IMR-90 (cell line): ENCODE results near the gene MYOF. TPM values are rescaled to one million over a fixed set of nuclear protein-coding genes. Genes with fewer than 3 reads are reported as not detected.

Source experiments
- ATAC-seq: fragments of 200-7000 bp; cut with Tn5 transposase; 2 replicates; pipeline ENCODE4 v1.9.1; 2020; ENCODE audit warnings: low read depth, mild to moderate bottlenecking, moderate library complexity
- BruUV-seq: library from RNA; stranded (reverse); fragments of 400-500 nt; replicated peaks from 2 replicates; lab custom pipeline; 2021; lab: Mats Ljungman, UMichigan
- CTCF ChIA-PET: fragments of 300-600 bp; formaldehyde crosslinking; extraction: SDS; loops from one replicate; lab custom pipeline; 2021; ENCODE audit warnings: antibody characterized with exemption; lab: Yijun Ruan, JAX
- POLR2A ChIA-PET: fragments of 300-600 bp; sonication (Branson Sonifier 250); formaldehyde crosslinking; loops from one replicate; lab custom pipeline; 2022; ENCODE audit warnings: antibody characterized with exemption; ENCODE audit not compliant: unreplicated experiment; lab: Charles Lee
- DNase-seq: peaks from one replicate; pipeline ENCODE4 v3.0.0; 2013
- H2AFZ ChIP-seq: replicated peaks from 2 replicates; pipeline ENCODE3; 2013; ENCODE audit warnings: low read length, mild to moderate bottlenecking; ENCODE audit not compliant: poor library complexity
- H2AK5ac ChIP-seq: 2 replicates; pipeline ENCODE4 v1.6.1; 2013; ENCODE audit warnings: low read depth, low read length, inconsistent platforms
- H2AK9ac ChIP-seq: replicated peaks from 2 replicates; pipeline ENCODE3; 2013; ENCODE audit warnings: mild to moderate bottlenecking, low read depth, low read length, moderate library complexity; ENCODE audit not compliant: poor library complexity
- H2BK120ac ChIP-seq: 2 replicates; pipeline ENCODE4 v1.6.1; 2013; ENCODE audit warnings: low read depth, low read length, inconsistent platforms
- H2BK15ac ChIP-seq: 3 replicates; pipeline ENCODE4 v1.6.1; 2013; ENCODE audit warnings: low read depth, low read length, inconsistent platforms
- H2BK20ac ChIP-seq: 2 replicates; pipeline ENCODE4 v1.6.1; 2013; ENCODE audit warnings: low read depth, mild to moderate bottlenecking, inconsistent platforms, low read length, moderate library complexity
- H2BK5ac ChIP-seq: 2 replicates; pipeline ENCODE4 v1.6.1; 2013; ENCODE audit warnings: mild to moderate bottlenecking, low read depth, low read length, inconsistent platforms; ENCODE audit not compliant: poor library complexity, severe bottlenecking
- H3K14ac ChIP-seq: replicated peaks from 2 replicates; pipeline ENCODE4 v1.6.1; 2013; ENCODE audit warnings: low read depth, low read length, inconsistent platforms
- H3K18ac ChIP-seq: 2 replicates; pipeline ENCODE4 v1.6.1; 2013; ENCODE audit warnings: low read depth, low read length, control low read depth
- H3K23ac ChIP-seq: 2 replicates; pipeline ENCODE4 v1.6.1; 2013; ENCODE audit warnings: low read depth, low read length, inconsistent platforms
- H3K27ac ChIP-seq: 2 replicates; pipeline ENCODE4 v1.5.1; 2013; ENCODE audit warnings: mild to moderate bottlenecking, control low read depth, low read length; ENCODE audit not compliant: insufficient read depth
- H3K27me3 ChIP-seq: 2 replicates; pipeline ENCODE4 v1.6.1; 2013; ENCODE audit warnings: low read length; ENCODE audit not compliant: control insufficient read depth, insufficient read depth
- H3K36me3 ChIP-seq: 2 replicates; pipeline ENCODE4 v1.6.1; 2013; ENCODE audit warnings: low read length, mixed read lengths; ENCODE audit not compliant: control insufficient read depth, insufficient read depth
- H3K4ac ChIP-seq: 2 replicates; pipeline ENCODE4 v1.6.1; 2013; ENCODE audit warnings: low read depth, low read length, inconsistent platforms
- H3K4me1 ChIP-seq: 2 replicates; pipeline ENCODE4 v1.6.1; 2013; ENCODE audit warnings: low read length, mixed read lengths; ENCODE audit not compliant: control insufficient read depth, insufficient read depth
- H3K4me2 ChIP-seq: 2 replicates; pipeline ENCODE4 v1.6.1; 2013; ENCODE audit warnings: low read depth, mild to moderate bottlenecking, control low read depth, low read length, moderate library complexity
- H3K4me3 ChIP-seq: 2 replicates; pipeline ENCODE4 v1.5.1; 2013; ENCODE audit warnings: low read depth, mild to moderate bottlenecking, control low read depth, low read length, moderate library complexity; ENCODE audit not compliant: insufficient read depth
- H3K56ac ChIP-seq: 2 replicates; pipeline ENCODE4 v1.6.1; 2013; ENCODE audit warnings: low read length, inconsistent platforms; ENCODE audit not compliant: insufficient read depth; ENCODE audit errors: extremely low read depth
- H3K79me1 ChIP-seq, 2 experiments: 2 replicates each; pipeline ENCODE4 v1.6.1; 2013; ENCODE audit warnings: low read length in 2 of 2, inconsistent platforms in 1 of 2, low read depth in 1 of 2
- H3K9ac ChIP-seq: 2 replicates; pipeline ENCODE4 v1.6.1; 2013; ENCODE audit warnings: low read depth, low read length, control low read depth
- H3K9me1 ChIP-seq: 2 replicates; pipeline ENCODE4 v1.6.1; 2013; ENCODE audit warnings: low read length, inconsistent platforms; ENCODE audit not compliant: insufficient read depth
- H3K9me3 ChIP-seq: 2 replicates; pipeline ENCODE4 v1.6.1; 2013; ENCODE audit warnings: low read length; ENCODE audit not compliant: control insufficient read depth, insufficient read depth
- H4K20me1 ChIP-seq: 2 replicates; pipeline ENCODE4 v1.6.1; 2013; ENCODE audit warnings: low read length, inconsistent platforms; ENCODE audit not compliant: insufficient read depth
- H4K5ac ChIP-seq: 2 replicates; pipeline ENCODE4 v1.6.1; 2013; ENCODE audit warnings: mild to moderate bottlenecking, low read depth, low read length, control low read depth
- H4K8ac ChIP-seq, 2 experiments: 2 replicates each; pipeline ENCODE4 v1.6.1; 2013; ENCODE audit warnings: low read depth in 2 of 2, low read length in 2 of 2, control low read depth in 1 of 2, inconsistent platforms in 1 of 2
- H4K91ac ChIP-seq: 2 replicates; pipeline ENCODE4 v1.6.1; 2013; ENCODE audit warnings: low read depth, low read length, inconsistent platforms; ENCODE audit not compliant: insufficient read depth
- FOS ChIP-seq: fragments of 150-350 bp; IDR thresholded peaks from 2 replicates; pipeline ENCODE4 v1.6.1; 2016; ENCODE audit warnings: low read depth, low read length
- RAD21 ChIP-seq: IDR thresholded peaks from 2 replicates; pipeline ENCODE4 v1.6.1; 2012; ENCODE audit warnings: low read length, improper control_type of control experiment
- WGBS, 2 experiments: methylation state at CpG; one replicate each; pipeline versions ENCODE4 v1.1.5 to v1.1.7; 2013; ENCODE audit warnings: missing lambda C conversion rate in 2 of 2; ENCODE audit not compliant: insufficient read length in 1 of 2; ENCODE audit errors: extremely low coverage in 2 of 2; 5-methylcytosine and 5-hydroxymethylcytosine counted together
- dilution Hi-C: fragments of 300-500 bp; cut with HindIII; formaldehyde crosslinking; loops from one replicate; pipeline ENCODE4 v1.14.3; 2018; ENCODE audit warnings: low sequenced_read_pairs; ENCODE audit not compliant: unreplicated experiment
- in situ Hi-C: fragments of 300-500 bp; cut with MboI; formaldehyde crosslinking; loops from 3 replicates; pipeline ENCODE4 v1.14.3; 2019; ENCODE audit warnings: low sequenced_read_pairs, inconsistent platforms, mixed read lengths
- intact Hi-C: fragments of 100-400 bp; cut with micrococcal nuclease; formaldehyde crosslinking; loops from 2 replicates; pipeline ENCODE4 v1.10.0; 2022
- polyA plus RNA-seq, 3 experiments: library from polyadenylated mRNA; depleted of rRNA; stranded (reverse); fragments of >200 nt; gene quantifications; 2 replicates each; pipeline ENCODE4 v1.2.3, GENCODE V29; 2012; ENCODE audit warnings: low replicate concordance in 1 of 3
- total RNA-seq: library from RNA; depleted of rRNA; stranded (reverse); fragments of >200 nt; gene quantifications from 2 replicates; pipeline ENCODE4 v1.2.3, GENCODE V29; 2012
- TF ChIP-seq, protein P1 (sequence below): fragments of 150-350 bp; IDR thresholded peaks from 2 replicates; pipeline ENCODE4 v1.6.1; 2017; ENCODE audit warnings: mild to moderate bottlenecking, antibody characterized with exemption, low read length, low read depth
- TF ChIP-seq, protein P2 (sequence below): fragments of 150-350 bp; IDR thresholded peaks from 2 replicates; pipeline ENCODE4 v1.6.1; 2016; ENCODE audit warnings: low read depth, mild to moderate bottlenecking, low read length, moderate library complexity, borderline replicate concordance

Gene MYOF
- total and polyA plus RNA-seq, 2 of the 4 experiments (the other 2 are of a cell fraction), result 221 to 281 TPM

DNA sequence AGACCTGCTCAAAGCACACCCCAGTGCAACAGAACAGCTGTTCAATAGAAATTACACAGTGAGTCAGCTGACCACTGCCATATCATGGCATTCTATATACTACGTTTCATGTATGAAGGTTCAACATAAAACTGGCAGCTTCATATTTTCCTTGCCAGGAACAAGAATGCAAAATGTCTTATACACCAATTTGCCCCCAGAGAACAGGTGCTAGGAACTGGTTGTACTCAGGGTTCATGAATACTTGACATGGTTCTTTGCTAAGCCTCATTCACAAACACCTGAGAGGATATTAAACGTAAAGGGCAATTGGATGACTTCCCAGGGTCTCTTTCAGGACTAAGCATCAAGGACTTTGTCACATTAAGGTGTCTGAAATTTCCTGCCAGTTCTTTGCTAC, 6.9 kb downstream of the MYOF start:
- dilution Hi-C loops (no loop called here), in situ Hi-C loops (no loop called here), intact Hi-C loops (no loop called here)
- Histone ChIP-seq H2BK20ac (peak overlapping the region; percentile 30), H3K18ac (peak overlapping the region; percentile 25; the same call in 1 of the 2 replicates), H3K4me2 (no peak overlapping the region), H3K27ac (no peak overlapping the region), H3K14ac (peak overlapping the region; percentile 53), H2AK5ac (0 out of 2 replicates have a peak overlapping the region, but pooled peaks have one; percentile 12), H3K9me3 (no peaks in the 10 kb centered on the region), H4K5ac (peak overlapping the region; percentile 15; the same call in 1 of the 2 replicates), H3K4ac (peak overlapping the region; percentile 62), H2BK120ac (peak overlapping the region; percentile 50; the same call in 1 of the 2 replicates), H3K79me1 (peaks cover 4 to 37% of the 10 kb centered on the region in 2 experiments), H4K20me1 (peaks cover 4% of the 10 kb centered on the region; the same call in 1 of the 2 replicates), H3K36me3 (peaks cover 13% of the 10 kb centered on the region), H4K91ac (peak overlapping the region; percentile 53), H3K9me1 (peaks cover 20% of the 10 kb centered on the region), H2AFZ (no peak overlapping the region), H2AK9ac (peak overlapping the region; percentile 11), H3K4me1 (peaks cover 30% of the 10 kb centered on the region), H2BK5ac (peak overlapping the region; percentile 76), H3K23ac (peak overlapping the region; percentile 39; the same call in 1 of the 2 replicates), H3K4me3 (no peak overlapping the region), H3K27me3 (no peaks in the 10 kb centered on the region), H2BK15ac (peak overlapping the region; percentile 72; the same call in 2 of the 3 replicates), H4K8ac (peak overlapping the region in 1 of 2 experiments; percentile 73; a peak in 2 of 4 replicates), H3K9ac (no peak overlapping the region), H3K56ac (0 out of 2 replicates have a peak overlapping the region, but pooled peaks have one; percentile 4)
- no TSS peak for BruUV-seq
- ATAC-seq (no peak), DNase-seq (no peak)
- ChIA-PET CTCF (interaction anchor here (0.6 kb wide), 1 partner anchor 18 kb away, joined by 4 read pairs; no protein-coding TSS in a partner anchor), POLR2A (no interaction called here)
- TF ChIP-seq, protein P1, sequence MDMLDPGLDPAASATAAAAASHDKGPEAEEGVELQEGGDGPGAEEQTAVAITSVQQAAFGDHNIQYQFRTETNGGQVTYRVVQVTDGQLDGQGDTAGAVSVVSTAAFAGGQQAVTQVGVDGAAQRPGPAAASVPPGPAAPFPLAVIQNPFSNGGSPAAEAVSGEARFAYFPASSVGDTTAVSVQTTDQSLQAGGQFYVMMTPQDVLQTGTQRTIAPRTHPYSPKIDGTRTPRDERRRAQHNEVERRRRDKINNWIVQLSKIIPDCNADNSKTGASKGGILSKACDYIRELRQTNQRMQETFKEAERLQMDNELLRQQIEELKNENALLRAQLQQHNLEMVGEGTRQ, result no peak
- TF ChIP-seq RAD21 (no peak), FOS (no peak)
- TF ChIP-seq, protein P2, sequence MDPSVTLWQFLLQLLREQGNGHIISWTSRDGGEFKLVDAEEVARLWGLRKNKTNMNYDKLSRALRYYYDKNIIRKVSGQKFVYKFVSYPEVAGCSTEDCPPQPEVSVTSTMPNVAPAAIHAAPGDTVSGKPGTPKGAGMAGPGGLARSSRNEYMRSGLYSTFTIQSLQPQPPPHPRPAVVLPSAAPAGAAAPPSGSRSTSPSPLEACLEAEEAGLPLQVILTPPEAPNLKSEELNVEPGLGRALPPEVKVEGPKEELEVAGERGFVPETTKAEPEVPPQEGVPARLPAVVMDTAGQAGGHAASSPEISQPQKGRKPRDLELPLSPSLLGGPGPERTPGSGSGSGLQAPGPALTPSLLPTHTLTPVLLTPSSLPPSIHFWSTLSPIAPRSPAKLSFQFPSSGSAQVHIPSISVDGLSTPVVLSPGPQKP, result no peak
- no CpG with 5 or more reads among the region's 2 CpGs for WGBS, 2 experiments
